Measurements from ENCODE around the gene ZSCAN30.

Gene ZSCAN30

GRCh38 chr18:35290094-35290735 is at the start of gene ZSCAN30:
Gene ZSCAN30, minus strand, starts transcription at chr18:35290229. Its CDS starts 25,877 bp downstream, at chr18:35264352.
- DNase-seq (ENCODE audit: low read depth in 2 of 2), result peak; percentile 91 to 95

- DNase-seq (ENCODE audit: low read depth in 2 of 2), result no peak
Measured at GRCh38 chr18:35337286-35337685, 47.3 kb upstream of the ZSCAN30 start.

DNA sequence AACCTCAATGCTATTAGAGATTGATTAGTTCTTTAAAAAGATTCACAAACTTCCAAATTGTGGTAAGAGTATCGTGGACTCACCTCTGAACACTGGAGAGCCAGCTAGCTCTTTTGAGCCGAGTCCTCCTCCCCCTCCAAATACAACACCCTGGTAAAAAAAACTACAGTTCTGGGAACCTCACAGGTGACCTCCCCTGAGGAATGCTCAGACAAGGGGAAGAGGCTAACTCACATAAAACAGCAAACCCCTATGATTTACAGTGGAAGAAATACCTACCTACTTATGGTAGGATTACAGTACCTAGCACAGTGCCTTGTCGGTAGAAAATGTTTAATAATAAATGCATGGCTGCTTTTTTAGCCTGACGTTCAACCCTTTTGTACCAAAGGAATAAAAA is 45.8 kb upstream of the ZSCAN30 start:
- no peak for DNase-seq (ENCODE audit: low read depth in 2 of 2)

DNA sequence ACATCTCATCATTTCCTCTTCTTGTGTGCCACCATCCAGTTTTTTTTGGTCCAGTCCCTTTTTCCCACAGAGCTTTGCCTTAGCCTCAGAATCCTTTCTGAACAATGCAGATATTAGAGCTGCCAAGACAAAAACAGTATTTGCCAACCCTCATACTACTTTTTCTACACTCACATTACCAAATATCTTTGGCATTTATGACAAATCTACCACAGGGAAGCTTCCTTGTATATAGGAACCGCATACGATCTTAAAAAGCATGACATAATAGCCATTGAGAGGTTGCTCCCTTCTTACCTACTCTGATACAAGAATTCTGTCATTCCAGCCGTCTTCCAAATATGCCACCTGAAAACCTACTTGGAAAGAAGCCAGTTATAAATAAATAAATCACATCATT is 44.8 kb upstream of the ZSCAN30 start:
- DNase-seq (ENCODE audit: low read depth in 2 of 2), result no peak

GRCh38 chr18:35334212-35334611 is 44.2 kb upstream of the ZSCAN30 start:
- no peak for DNase-seq (ENCODE audit: low read depth in 2 of 2)

DNA sequence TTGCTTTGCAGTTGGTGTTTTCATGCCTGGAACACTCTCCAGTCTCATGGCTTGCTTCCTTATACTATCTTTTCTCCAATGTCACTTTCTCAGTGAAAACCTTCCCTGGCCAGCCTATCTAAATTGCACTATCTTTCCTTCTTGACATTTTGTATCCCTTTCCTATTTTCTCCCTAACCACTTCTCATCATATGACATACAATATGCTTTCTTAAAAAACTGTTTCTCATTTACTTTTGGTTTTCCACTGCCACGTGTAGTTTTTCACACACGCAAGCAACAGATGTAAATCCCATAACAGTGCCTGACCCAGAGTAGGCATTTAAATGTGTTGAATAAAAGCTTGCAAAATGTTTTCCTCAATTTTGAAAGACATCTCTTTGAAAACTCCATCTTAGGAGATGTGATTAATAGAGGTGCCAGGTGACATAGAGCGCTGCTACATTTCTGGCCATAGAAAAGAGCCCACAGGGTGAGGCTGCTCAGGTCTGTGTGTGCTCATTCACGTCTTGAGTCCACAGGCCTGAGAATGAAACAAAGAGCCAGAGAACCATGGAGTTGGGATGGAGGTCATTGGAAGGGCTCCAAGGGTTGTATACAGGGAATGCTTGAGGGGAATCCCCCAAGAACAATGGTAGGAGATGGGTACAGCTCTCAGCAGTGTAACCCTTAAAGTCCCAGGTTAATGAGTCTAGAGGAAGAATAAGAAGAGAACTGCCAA is 41.5 kb upstream of the ZSCAN30 start:
- no peak for DNase-seq (ENCODE audit: low read depth in 2 of 2)

- DNase-seq (ENCODE audit: low read depth in 2 of 2), result no peak
Measured at GRCh38 chr18:35328868-35329267, 38.8 kb upstream of the ZSCAN30 start.

- DNase-seq (ENCODE audit: low read depth in 2 of 2), result no peak
Measured at GRCh38 chr18:35326695-35327387, 36.8 kb upstream of the ZSCAN30 start.

DNA sequence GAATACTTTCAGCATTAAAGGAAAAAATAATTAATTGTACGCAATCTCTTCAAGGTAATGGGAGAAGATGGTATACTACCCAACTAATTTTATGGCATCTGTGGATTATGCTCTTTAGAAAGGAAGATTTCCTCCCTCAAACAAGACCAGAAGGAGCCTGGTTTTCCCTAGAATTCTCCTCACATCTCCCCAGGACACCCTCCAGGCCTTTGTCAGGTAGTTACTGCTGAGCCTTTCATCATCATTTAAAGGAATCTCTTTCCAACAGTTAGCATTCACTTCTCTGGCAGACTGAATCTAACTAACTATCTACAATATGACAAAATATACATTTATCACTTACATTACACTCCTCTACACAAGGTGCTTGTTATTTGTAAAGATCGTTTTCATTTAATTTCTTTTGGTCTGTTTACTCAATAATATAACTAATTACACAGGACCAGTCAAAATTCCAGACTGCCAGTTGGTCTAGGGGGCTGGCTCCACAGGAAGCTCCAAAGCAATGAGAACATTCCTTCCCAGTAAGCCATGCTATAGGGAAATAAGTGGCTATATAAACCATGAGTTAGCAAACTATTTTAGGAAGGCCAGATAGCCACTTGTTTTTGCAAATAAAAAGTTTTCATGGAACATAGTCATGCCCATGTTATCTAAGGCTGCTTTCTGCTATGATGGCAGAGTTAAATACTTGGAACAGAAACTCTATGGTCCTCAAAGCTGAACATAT is 35.1 kb upstream of the ZSCAN30 start:
- DNase-seq (ENCODE audit: low read depth in 2 of 2), result no peak

DNA sequence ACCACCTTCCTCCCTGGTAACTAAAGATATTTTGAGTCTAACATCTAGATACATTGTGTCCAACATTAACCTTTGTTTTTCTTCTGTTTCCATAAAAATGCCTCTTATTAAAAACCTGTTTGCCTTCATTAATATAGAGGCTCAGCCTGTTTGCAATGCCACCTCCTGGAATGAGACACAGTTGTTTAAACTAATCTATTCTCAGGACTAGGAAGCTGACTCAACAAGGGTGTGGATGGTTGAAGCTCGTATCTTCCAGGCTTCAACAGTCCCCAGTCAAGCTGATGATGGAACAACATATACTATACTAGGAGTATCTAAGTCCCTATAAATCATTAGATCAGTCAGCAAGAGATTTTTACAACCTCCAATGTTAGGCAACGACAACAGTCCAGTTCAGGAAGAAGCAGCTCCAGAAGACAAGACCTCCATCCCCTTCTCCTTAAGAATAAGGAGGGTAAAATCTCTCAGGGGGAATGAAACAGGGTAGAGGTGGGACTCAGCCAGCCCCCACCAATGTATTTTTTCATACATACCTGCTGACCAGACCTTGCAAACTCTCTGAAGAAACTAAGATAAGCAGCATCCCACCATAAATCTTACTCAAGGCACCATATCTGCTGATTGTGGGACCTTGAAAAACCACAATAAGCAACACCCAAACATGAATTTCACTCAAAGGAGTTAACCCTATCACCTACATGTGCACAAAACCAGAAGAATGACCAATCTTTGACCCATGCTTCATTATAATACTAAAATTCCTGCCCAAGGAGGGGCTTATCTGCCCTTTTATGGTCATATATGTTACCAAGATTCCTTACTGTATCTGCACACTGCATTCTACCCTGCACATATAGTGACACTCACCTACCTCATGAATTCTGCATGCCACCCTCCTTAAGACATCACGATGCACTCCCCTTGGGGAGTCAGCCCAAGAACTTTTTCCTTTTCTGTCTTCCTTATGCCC is 32.7 kb upstream of the ZSCAN30 start:
- no peak for DNase-seq (ENCODE audit: low read depth in 2 of 2)

DNA sequence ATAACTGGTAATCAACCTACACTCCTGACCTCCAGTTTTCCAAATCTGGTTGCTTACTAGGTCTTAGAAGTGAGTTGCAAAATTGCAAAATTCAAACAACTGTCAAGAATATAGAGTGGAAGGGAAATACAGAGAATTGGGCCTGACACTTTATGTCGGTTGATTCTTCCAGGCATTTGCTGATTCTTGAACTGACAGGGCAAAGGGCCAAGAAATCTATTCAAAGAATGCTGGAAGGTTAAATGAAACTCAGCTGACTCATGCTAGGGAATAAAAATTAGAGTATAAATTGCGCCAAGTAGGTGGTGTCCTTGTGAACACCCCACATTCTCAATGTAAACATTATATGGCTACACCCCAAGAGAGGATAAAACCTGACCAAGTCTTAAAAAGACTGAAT is 21.5 kb upstream of the ZSCAN30 start:
- DNase-seq (ENCODE audit: low read depth in 2 of 2), result no peak

GRCh38 chr18:35306588-35307250 is 16.7 kb upstream of the ZSCAN30 start:
- no peak for DNase-seq (ENCODE audit: low read depth in 2 of 2)

DNA sequence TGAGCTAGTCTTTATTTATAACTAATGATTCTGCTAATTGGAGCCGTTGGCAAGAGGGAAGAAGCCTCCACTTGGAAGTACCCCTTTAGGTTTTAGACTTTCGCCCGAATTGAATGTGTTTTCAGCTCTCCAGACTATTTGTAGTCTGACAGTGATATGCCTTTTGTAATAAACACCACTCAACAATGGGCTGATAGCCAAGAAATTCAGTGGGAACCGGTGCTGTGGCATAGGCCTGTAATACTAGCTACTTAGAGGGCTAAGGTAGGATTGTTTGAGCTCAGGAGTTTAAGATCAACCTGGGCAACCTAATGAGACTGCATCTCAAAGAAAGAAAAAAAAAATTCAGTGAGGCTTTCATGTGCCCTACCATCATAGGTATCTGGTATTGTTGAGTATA is 13.6 kb upstream of the ZSCAN30 start:
- DNase-seq (ENCODE audit: low read depth in 2 of 2), result no peak

- no peak for DNase-seq (ENCODE audit: low read depth in 2 of 2)
Measured at GRCh38 chr18:35296060-35296459, 6.0 kb upstream of the ZSCAN30 start.

DNA sequence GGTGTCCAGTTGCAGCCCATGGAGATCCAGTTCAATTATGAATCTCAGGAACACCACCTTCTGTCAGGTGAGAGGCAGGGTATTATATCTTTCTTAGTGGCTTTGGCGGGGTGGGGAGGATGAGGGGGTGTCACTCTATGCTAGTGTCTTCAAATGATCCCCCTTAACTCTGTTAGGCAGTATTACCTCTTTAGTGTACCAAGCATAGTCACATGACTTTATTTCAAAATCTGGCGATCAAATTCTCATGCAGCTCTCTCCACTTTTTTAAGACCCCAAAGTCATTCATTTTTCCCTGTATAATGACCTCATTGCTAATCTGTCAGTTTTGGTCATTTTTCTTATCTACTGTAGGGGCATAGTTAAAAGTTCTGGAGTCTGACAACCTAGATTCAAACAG is 1.1 kb upstream of the ZSCAN30 start:
- no peak for DNase-seq (ENCODE audit: low read depth in 2 of 2)

DNA sequence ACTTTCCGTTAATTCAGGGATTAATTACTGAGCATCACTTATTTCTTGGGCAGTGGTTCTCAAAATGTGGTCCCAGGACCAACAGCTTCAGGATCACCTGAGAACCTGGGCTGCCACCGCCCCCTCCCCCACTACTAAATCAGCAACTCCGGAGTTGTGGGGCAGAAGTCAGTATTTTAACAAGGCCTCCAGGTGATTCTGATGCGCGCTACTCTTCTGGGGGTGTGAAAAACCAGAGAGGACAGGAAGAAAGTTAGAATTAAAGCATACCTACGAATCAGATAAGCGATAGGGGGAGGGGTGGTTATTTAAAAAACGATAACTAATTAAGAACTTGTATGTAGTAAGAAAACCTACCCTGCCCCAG is 319 bp downstream of the ZSCAN30 start:
- peak in 1 of 2 donors; percentile 11 for DNase-seq (ENCODE audit: low read depth in 2 of 2)

GRCh38 chr18:35289293-35289692 is 736 bp downstream of the ZSCAN30 start:
- DNase-seq (ENCODE audit: low read depth in 2 of 2), result no peak

DNA sequence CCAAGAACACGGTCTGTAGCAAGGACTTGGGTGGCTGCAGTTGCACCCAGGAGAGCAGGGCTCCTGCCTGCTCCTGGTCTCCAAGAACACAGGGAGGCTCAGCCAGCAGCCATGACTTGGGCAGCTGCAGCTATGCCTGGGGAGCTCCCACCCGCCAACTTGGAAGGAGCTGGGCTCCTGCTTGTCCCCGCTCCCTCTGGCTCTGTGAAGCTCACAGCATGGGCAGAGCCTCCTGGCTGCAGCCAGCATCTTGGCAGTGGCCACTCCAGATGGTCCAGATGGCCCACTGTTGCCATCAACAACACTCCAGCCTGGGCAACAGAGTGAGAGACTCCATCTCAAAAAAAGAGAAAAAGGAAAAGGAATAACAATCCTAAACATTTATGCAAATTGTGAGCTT is 5.2 kb downstream of the ZSCAN30 start:
- DNase-seq (ENCODE audit: low read depth in 2 of 2), result no peak

DNA sequence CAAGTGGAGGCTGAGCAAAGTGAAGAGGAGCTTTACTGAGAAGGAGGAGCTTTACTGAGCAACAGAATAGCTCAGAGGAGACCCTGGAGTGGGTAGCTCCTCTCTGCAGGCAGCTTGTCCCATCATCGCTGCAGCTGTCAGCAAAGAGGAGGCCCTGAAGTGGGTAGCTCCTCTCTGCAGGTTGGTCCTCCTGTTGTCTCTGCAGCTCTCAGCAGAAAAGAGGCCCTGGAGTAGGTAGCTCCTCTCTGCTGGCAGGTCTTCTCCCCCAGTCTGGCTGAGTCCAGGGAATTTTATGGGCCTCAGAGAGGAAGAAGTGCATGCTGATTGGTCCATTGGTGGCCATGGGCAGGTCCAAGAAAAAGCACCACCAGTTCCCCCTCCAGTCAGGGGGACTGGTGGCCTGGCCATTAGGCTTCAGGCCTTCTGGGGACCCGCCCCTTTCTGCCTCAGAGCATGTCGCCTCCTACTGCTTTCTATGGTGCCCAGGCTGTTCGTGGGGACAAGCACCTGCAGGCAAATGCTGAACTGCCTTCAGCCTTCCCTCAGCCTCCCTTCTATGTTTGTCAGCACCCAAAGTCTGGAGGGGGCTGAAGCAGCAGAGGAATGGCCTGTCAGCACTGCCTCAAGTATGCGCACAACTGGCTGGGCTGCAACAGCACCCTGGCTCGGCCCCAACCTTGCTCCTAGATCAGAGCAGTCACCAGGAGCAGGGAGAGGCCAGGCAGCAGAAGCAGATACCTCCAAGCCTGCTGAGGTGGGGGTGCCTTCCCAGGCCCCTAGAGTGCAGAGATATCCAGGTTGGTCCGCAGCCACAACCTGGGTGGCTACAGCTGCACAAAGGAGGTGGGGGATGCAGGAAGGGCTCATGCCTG is 5.9 kb downstream of the ZSCAN30 start:
- DNase-seq (ENCODE audit: low read depth in 2 of 2), result no peak

GRCh38 chr18:35282353-35282752 is 7.7 kb downstream of the ZSCAN30 start:
- no peak for DNase-seq (ENCODE audit: low read depth in 2 of 2)

All from stimulated activated CD8-positive, alpha-beta memory T cell treated with anti-CD3 and anti-CD28 coated beads, Interleukin-15, amount 100 ng/mL, for 48 hours (primary cell).